HL-60 (cell line): Measurements from ENCODE around the gene CAPN8.
A peak's percentile ranks its signal among the peaks of the same experiment; 100 is the strongest.

Experiments used
- DNase-seq, 2 experiments: peaks; one replicate each; pipeline ENCODE4 v3.0.0-alpha.2; 2010 to 2020; ENCODE audit warnings: low read depth in 1 of 2, low spot score in 1 of 2
- H3K27ac ChIP-seq: fragments of 250-450 bp; sonication (Bioruptor Pico); replicated peaks from 2 replicates; pipeline ENCODE4 v1.5.1; 2020; ENCODE audit warnings: mild to moderate bottlenecking, moderate library complexity
- H3K27me3 ChIP-seq: fragments of 250-450 bp; sonication (Bioruptor Pico); 2 replicates; pipeline ENCODE4 v1.5.1; 2021; ENCODE audit warnings: mild to moderate bottlenecking, moderate library complexity; ENCODE audit not compliant: insufficient read depth, poor library complexity, severe bottlenecking
- H3K4me3 ChIP-seq: replicated peaks from 2 replicates; pipeline ENCODE4 v1.5.1; 2011; ENCODE audit warnings: mild to moderate bottlenecking, control low read depth, low read length; ENCODE audit not compliant: insufficient read depth
- CTCF ChIP-seq: IDR thresholded peaks from one replicate; pipeline ENCODE4 v1.5.1; 2011; ENCODE audit warnings: low read length, control low read depth, inconsistent platforms; ENCODE audit not compliant: insufficient read depth
- GABPA ChIP-seq: IDR thresholded peaks from 2 replicates; pipeline ENCODE4 v1.6.1; 2012; ENCODE audit warnings: low read depth
- POLR2AphosphoS5 ChIP-seq: IDR thresholded peaks from 2 replicates; pipeline ENCODE4 v1.6.1; 2012; ENCODE audit warnings: low read depth
- REST ChIP-seq: IDR thresholded peaks from 2 replicates; pipeline ENCODE4 v1.6.1; 2012; ENCODE audit warnings: low read depth; ENCODE audit not compliant: insufficient replicate concordance
- SPI1 ChIP-seq: IDR thresholded peaks from 2 replicates; pipeline ENCODE4 v1.6.1; 2012; ENCODE audit warnings: low read depth, mild to moderate bottlenecking, borderline replicate concordance

CAPN8 gene

GRCh38 chr1:223533708-223534107 is 131.8 kb downstream of the CAPN8 start:
- no peaks in the 10 kb centered on the region for H3K27me3 ChIP-seq
- TF ChIP-seq SPI1 (no peak), GABPA (no peak), REST (no peak), CTCF (no peak), POLR2AphosphoS5 (no peak)
- H3K4me3 ChIP-seq, result no peak overlapping the region
- DNase-seq, result no peak
- no peak overlapping the region for H3K27ac ChIP-seq

- H3K4me3 ChIP-seq, result no peak overlapping the region
- peak in 1 of 2 experiments; percentile 53 for DNase-seq
- TF ChIP-seq SPI1 (no peak), CTCF (peak; percentile 92)
- no peaks in the 10 kb centered on the region for H3K27me3 ChIP-seq
- H3K27ac ChIP-seq, result no peak overlapping the region
Observed at GRCh38 chr1:223531742-223532341, 133.7 kb downstream of the CAPN8 start.

- H3K27me3 ChIP-seq, result no peaks in the 10 kb centered on the region
- TF ChIP-seq CTCF (no peak), POLR2AphosphoS5 (no peak), GABPA (no peak), SPI1 (no peak), REST (no peak)
- H3K4me3 ChIP-seq, result no peak overlapping the region
- no peak for DNase-seq
- no peak overlapping the region for H3K27ac ChIP-seq
Observed at GRCh38 chr1:223525957-223526356, 139.5 kb downstream of the CAPN8 start.

GRCh38 chr1:223525546-223525945 is 140.0 kb downstream of the CAPN8 start:
- TF ChIP-seq CTCF (no peak), POLR2AphosphoS5 (no peak), REST (no peak), GABPA (no peak), SPI1 (no peak)
- no peak overlapping the region for H3K4me3 ChIP-seq
- no peak overlapping the region for H3K27ac ChIP-seq
- H3K27me3 ChIP-seq, result no peaks in the 10 kb centered on the region
- DNase-seq, result no peak
